Fibroblast of lung (primary cell): ENCODE measurements around the gene CLIC5.

ENCODE experiments used
- CTCF ChIP-seq, 2 donors: IDR thresholded peaks in 1 of 2; conservative IDR thresholded peaks in 1 of 2; 1 replicate in 1 of 2; 2 replicates in 1 of 2; pipeline ENCODE4 v1.5.1; 2011 to 2012; ENCODE audit warnings: low read length in 2 of 2, control low read depth in 1 of 2, inconsistent platforms in 1 of 2, low read depth in 1 of 2, mild to moderate bottlenecking in 1 of 2
- EZH2 ChIP-seq: IDR thresholded peaks from 2 replicates; pipeline ENCODE4 v1.5.1; 2012; ENCODE audit warnings: low read length, control low read depth, mild to moderate bottlenecking; ENCODE audit errors: missing control alignments

GRCh38 chr6:45970326-45970725, 45.3 kb downstream of the CLIC5 start:
- TF ChIP-seq CTCF (conservative IDR thresholded peaks at IDR 0.05 in 1 of 2, IDR thresholded peaks at IDR 0.05 in 1 of 2; ENCODE audit: low read depth in 1 of 2, low read length in 2 of 2): no peak
- no peak for TF ChIP-seq EZH2
